Karpas-422 (cell line): ENCODE data around the gene RBX1. TPM values are rescaled to one million over a fixed set of nuclear protein-coding genes. Genes with fewer than 3 reads are reported as not detected.

Source experiments
- DNase-seq: peaks from one replicate; pipeline ENCODE4 v3.0.0-alpha.2; 2015
- H2AFZ ChIP-seq: fragments of 200-600 bp; sonication (generic); 2 replicates; pipeline ENCODE4 v1.6.1; 2014; ENCODE audit warnings: antibody characterized with exemption, low read length, mixed read lengths
- H3K27ac ChIP-seq: fragments of 200-600 bp; sonication (generic); 2 replicates; pipeline ENCODE4 v1.5.1; 2014; ENCODE audit warnings: mild to moderate bottlenecking, low read length, moderate library complexity
- H3K27me3 ChIP-seq: fragments of 200-600 bp; sonication (generic); 2 replicates; pipeline ENCODE4 v1.6.1; 2014; ENCODE audit warnings: low read length, mixed read lengths
- H3K36me3 ChIP-seq: fragments of 200-600 bp; sonication (generic); 2 replicates; pipeline ENCODE4 v1.6.1; 2014; ENCODE audit warnings: low read length, mixed read lengths; ENCODE audit not compliant: insufficient read depth
- H3K4me1 ChIP-seq: fragments of 200-600 bp; sonication (generic); 2 replicates; pipeline ENCODE4 v1.6.1; 2014; ENCODE audit warnings: mild to moderate bottlenecking, low read length, mixed read lengths
- H3K4me2 ChIP-seq: fragments of 200-600 bp; sonication (generic); 2 replicates; pipeline ENCODE4 v1.6.1; 2014; ENCODE audit warnings: low read length, low read depth, mild to moderate bottlenecking; ENCODE audit not compliant: poor library complexity, severe bottlenecking
- H3K4me3 ChIP-seq: fragments of 200-600 bp; sonication (generic); 2 replicates; pipeline ENCODE4 v1.5.1; 2014; ENCODE audit warnings: mild to moderate bottlenecking, antibody characterized with exemption, low read length, mixed read lengths
- H3K79me2 ChIP-seq: fragments of 200-600 bp; sonication (generic); 2 replicates; pipeline ENCODE4 v1.6.1; 2014; ENCODE audit warnings: mild to moderate bottlenecking, low read length, mixed read lengths
- H3K9ac ChIP-seq: fragments of 200-600 bp; sonication (generic); 2 replicates; pipeline ENCODE4 v1.6.0; 2014; ENCODE audit warnings: low read length
- H3K9me2 ChIP-seq: fragments of 200-600 bp; sonication (generic), shearing (Covaris generic); replicated peaks from 2 replicates; pipeline ENCODE4 v1.6.0; 2014; ENCODE audit warnings: mild to moderate bottlenecking, low read length, moderate library complexity; ENCODE audit not compliant: insufficient read depth
- H3K9me3 ChIP-seq: fragments of 300-700, 200-600 bp; sonication (generic); 2 replicates; pipeline ENCODE4 v1.6.1; 2014; ENCODE audit warnings: low read length, mixed read lengths
- H4K20me1 ChIP-seq: fragments of 200-600 bp; sonication (generic); 2 replicates; pipeline ENCODE4 v1.6.1; 2014; ENCODE audit warnings: mild to moderate bottlenecking, antibody characterized with exemption, low read length, low read depth; ENCODE audit not compliant: insufficient read depth
- total RNA-seq: library from RNA; depleted of rRNA; stranded (reverse); fragments of >200 nt; shearing (Covaris generic); gene quantifications from 2 replicates; pipeline ENCODE4 v1.2.3, GENCODE V29; 2014; ENCODE audit warnings: low replicate concordance

The RBX1 gene
- total RNA-seq, 1 experiment from 2014 or later = 86.1 TPM

DNA sequence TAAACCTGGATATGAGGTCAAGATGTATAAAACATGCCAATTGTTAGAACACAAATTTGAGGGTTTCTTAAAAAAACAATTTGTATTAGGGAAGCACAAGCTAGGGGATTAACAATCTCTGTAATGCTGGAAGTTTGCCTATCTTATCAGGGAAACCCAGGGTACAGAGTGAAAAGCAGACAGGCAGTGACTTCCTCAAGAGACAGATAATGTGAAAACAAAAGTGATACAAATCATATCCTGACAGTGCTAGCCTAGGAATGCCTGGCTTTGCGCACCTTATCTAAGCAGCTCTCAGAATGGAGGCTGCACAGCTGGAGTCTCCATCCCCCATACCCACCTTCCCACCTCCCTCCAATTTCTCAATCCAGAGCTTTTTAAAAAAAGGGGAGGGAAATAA lies 22.5 kb upstream of the RBX1 start:
- H3K36me3 ChIP-seq = peaks cover 3% of the 10 kb centered on the region; the same call in 1 of the 2 replicates
- H3K79me2 ChIP-seq = no peaks in the 10 kb centered on the region
- H3K27me3 ChIP-seq = no peaks in the 10 kb centered on the region
- H4K20me1 ChIP-seq = no peaks in the 10 kb centered on the region
- H3K4me3 ChIP-seq = no peak overlapping the region
- no peaks in the 10 kb centered on the region for H3K9me2 ChIP-seq
- no peak overlapping the region for H3K9ac ChIP-seq
- no peak overlapping the region for H3K4me2 ChIP-seq
- H3K27ac ChIP-seq = no peak overlapping the region
- no peaks in the 10 kb centered on the region for H3K9me3 ChIP-seq
- no peak for DNase-seq
- no peak overlapping the region for H2AFZ ChIP-seq
- H3K4me1 ChIP-seq = no peaks in the 10 kb centered on the region

DNA sequence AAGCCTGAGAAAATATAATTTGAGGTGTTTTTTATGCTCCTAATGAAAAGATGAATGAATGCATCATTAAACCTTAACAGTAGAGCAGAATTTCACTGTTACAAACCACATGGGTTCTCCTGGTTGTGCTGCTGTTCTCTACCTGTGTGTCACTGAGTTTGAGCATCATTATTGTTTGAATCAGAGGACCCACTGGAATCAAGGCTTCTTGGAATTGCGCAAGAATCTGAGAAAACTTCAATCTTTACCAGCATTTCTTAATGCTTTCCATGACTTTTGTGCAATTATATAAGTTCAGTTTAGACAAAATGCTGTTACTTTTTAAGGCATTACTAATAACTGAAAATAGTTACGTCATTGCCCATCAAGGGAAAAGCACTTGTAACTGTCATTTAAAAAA lies 18.8 kb upstream of the RBX1 start:
- Histone ChIP-seq H4K20me1 (no peaks in the 10 kb centered on the region), H3K4me1 (no peaks in the 10 kb centered on the region)
- no peak for DNase-seq

DNA sequence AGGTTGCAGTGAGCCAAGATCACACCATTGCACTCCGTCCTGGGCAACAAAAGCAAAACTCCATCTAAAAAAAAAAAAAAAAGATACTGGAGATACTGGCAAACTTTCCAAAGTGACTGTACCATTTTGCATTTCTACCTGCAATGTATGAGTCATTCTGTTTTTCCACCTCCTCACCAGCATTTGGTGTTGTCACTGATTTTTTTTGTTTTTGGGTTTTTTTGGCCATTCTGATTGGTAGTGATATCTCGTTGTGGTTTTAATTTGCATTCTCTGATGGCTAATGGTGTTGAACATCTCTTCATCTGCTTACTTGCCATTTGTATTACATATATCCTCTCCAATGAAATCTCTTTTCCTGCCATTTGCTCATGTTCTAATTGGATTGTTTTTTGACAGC lies 12.0 kb upstream of the RBX1 start:
- Histone ChIP-seq H3K27me3 (no peaks in the 10 kb centered on the region), H3K9me3 (no peaks in the 10 kb centered on the region), H3K9me2 (no peaks in the 10 kb centered on the region), H3K36me3 (no peaks in the 10 kb centered on the region), H3K4me3 (no peak overlapping the region), H3K27ac (no peak overlapping the region), H4K20me1 (no peaks in the 10 kb centered on the region), H3K79me2 (no peaks in the 10 kb centered on the region), H3K9ac (no peak overlapping the region), H3K4me1 (peaks cover 34% of the 10 kb centered on the region), H3K4me2 (no peak overlapping the region), H2AFZ (no peak overlapping the region)
- DNase-seq = peak; percentile 55

More for the DNA sequence above, 18.8 kb upstream of the RBX1 start:
- no peaks in the 10 kb centered on the region for H3K27me3 ChIP-seq
- no peak overlapping the region for H3K9ac ChIP-seq
- no peaks in the 10 kb centered on the region for H3K9me2 ChIP-seq
- H3K4me3 ChIP-seq = no peak overlapping the region
- H3K4me2 ChIP-seq = no peak overlapping the region
- H3K9me3 ChIP-seq = no peaks in the 10 kb centered on the region
- H2AFZ ChIP-seq = no peak overlapping the region
- H3K27ac ChIP-seq = no peak overlapping the region
- peaks cover 3% of the 10 kb centered on the region; the same call in 1 of the 2 replicates for H3K36me3 ChIP-seq
- no peaks in the 10 kb centered on the region for H3K79me2 ChIP-seq

DNA sequence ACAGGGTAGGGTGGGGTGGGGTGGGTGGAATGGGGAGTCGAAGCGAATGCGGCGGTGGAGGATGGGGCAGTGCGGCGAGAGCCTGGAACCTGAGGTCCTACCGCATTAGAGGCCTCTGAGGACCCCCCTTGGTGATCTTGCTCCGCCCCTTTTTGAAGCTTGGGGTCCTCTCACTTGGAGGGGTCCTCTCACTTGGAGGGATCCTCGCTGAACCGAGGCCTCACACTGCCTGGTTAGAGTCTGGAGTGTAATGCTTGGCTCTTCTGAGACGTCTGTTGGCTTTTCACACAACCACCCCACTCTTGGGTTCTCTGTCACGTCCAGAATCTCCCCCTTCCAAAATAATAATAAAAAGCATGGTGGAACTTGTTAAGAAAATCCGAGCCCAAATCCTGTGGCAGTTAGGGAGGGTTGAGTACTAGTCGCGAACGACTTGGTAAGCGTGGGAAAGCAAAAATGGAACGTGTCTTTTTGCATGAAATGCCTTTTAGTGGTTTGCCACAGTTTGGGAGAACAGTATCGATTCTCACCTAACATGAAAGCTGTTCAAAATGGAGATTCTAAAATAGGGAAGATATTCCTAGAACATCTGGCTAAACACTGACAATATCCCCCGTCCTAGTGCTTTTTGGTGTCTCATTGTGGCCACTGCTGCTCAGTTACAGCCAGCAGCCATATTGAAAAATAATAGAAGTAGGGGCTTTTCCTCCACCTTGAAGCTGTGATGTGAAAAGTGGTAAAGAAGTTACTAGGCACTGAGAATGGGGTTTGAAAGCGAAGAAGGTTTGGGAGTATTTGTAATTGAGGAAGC lies 822 bp downstream of the RBX1 start:
- no peaks in the 10 kb centered on the region for H3K27me3 ChIP-seq
- peak overlapping the region; percentile 87 for H3K9ac ChIP-seq
- H3K4me2 ChIP-seq = peak overlapping the region; percentile 80
- H3K9me3 ChIP-seq = no peaks in the 10 kb centered on the region
- peak overlapping the region; percentile 67 for H3K27ac ChIP-seq
- no peak overlapping the region for H2AFZ ChIP-seq
- no peaks in the 10 kb centered on the region for H4K20me1 ChIP-seq
- peaks cover 33% of the 10 kb centered on the region for H3K36me3 ChIP-seq
- peaks cover 21% of the 10 kb centered on the region for H3K4me1 ChIP-seq
- peak; percentile 65 for DNase-seq
- peak overlapping the region; percentile 94 for H3K4me3 ChIP-seq
- no peaks in the 10 kb centered on the region for H3K9me2 ChIP-seq
- H3K79me2 ChIP-seq = peaks cover 49% of the 10 kb centered on the region

DNA sequence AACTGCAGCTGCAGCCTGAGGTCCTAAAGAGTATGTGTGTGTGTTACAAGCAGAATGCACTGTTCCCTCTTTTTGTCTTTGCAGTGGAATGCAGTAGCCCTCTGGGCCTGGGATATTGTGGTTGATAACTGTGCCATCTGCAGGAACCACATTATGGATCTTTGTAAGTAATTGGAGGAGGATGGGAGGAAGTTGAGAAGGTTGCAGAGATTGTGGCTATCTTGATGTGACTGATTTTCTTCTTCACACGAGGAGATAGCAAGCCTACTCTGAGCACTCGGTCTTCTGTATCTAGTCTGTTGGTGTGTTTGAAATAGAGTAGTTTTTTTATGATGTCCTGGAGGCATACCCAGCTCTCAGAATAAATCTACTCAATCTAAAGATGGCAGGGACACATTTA lies 2.3 kb downstream of the RBX1 start:
- no peak overlapping the region for H2AFZ ChIP-seq

DNA sequence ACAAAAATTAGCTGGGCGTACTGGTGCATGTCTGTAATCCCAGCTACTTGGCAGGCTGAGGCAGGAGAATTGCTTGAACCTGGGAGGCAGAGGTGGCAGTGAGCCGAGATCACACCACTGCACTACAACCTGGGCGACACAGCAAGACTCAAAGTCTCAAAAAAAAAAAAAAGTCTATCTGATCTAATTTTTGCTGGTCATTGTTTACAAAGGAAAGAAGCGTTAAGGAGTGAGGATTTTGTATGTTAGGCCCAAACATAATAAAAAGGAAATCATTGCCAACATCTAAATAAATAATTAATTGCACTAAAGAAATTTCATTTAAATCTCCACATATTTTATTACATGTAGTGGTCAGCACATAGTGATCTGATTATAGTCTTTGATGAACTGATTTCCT lies 2.9 kb downstream of the RBX1 start:
- Histone ChIP-seq H3K79me2 (peaks cover 65% of the 10 kb centered on the region), H3K4me1 (peaks cover 21% of the 10 kb centered on the region), H3K36me3 (peaks cover 33% of the 10 kb centered on the region), H3K9me3 (no peaks in the 10 kb centered on the region), H3K9ac (no peak overlapping the region), H2AFZ (no peak overlapping the region), H3K4me3 (no peak overlapping the region), H4K20me1 (no peaks in the 10 kb centered on the region), H3K27ac (no peak overlapping the region), H3K9me2 (no peaks in the 10 kb centered on the region), H3K27me3 (no peaks in the 10 kb centered on the region), H3K4me2 (no peak overlapping the region)
- no peak for DNase-seq

More for the DNA sequence above, 2.3 kb downstream of the RBX1 start:
- Histone ChIP-seq H3K27me3 (no peaks in the 10 kb centered on the region), H3K4me1 (peaks cover 21% of the 10 kb centered on the region), H3K4me2 (peak overlapping the region; percentile 30), H3K9ac (no peak overlapping the region), H3K9me3 (no peaks in the 10 kb centered on the region), H3K9me2 (no peaks in the 10 kb centered on the region), H4K20me1 (no peaks in the 10 kb centered on the region), H3K36me3 (peaks cover 33% of the 10 kb centered on the region), H3K27ac (no peak overlapping the region), H3K4me3 (no peak overlapping the region), H3K79me2 (peaks cover 59% of the 10 kb centered on the region)
- DNase-seq = no peak

DNA sequence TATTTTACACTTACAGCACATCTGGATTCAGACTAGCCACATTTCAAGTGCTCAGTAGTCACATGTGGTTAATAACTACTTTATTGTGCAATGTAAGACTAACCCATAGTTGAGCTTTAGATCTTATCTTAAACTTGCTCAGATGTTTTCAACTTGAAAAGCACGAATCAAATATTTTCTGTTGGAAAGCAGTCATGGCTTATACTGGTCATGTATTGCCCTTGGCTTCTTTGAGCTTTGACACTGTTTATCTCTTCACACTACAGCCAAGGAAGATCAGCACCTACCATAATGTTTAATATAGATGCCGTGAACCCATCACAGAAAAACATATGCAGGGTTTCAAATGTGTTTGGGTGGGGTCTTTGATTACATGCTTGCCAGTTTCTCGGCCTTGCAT lies 4.4 kb downstream of the RBX1 start:
- Histone ChIP-seq H4K20me1 (0 out of 2 replicates have a peak, but pooled peaks cover 4% of the 10 kb centered on the region), H3K4me3 (no peak overlapping the region), H3K4me1 (peaks cover 16% of the 10 kb centered on the region), H3K27me3 (no peaks in the 10 kb centered on the region), H3K79me2 (peaks cover 78% of the 10 kb centered on the region), H3K4me2 (no peak overlapping the region), H3K36me3 (peaks cover 33% of the 10 kb centered on the region), H3K9ac (no peak overlapping the region), H2AFZ (no peak overlapping the region), H3K27ac (no peak overlapping the region), H3K9me3 (no peaks in the 10 kb centered on the region), H3K9me2 (no peaks in the 10 kb centered on the region)
- DNase-seq = no peak

DNA sequence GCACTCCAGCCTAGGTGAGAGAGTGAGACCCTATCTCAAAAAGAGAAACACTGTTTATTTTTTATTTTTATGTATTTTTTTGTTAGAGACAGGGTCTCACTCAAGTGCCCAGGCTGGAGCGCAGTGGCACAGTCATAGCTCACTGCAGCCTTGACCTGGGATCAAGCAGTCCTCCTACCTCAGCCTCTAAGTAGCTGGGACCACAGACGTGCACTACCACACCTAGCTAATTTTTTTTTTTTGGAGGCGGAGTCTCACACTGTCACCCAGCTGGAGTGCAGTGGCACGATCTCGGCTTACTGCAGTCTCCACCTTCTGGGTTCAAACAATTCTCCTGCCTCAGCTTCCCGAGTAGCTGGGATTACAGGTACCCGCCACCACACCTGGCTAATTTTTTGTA lies 6.4 kb downstream of the RBX1 start:
- Histone ChIP-seq H3K9me3 (no peaks in the 10 kb centered on the region), H3K4me2 (no peak overlapping the region), H3K9me2 (no peaks in the 10 kb centered on the region), H3K4me1 (peaks cover 11% of the 10 kb centered on the region), H3K9ac (no peak overlapping the region), H2AFZ (no peak overlapping the region), H3K79me2 (peaks cover 81% of the 10 kb centered on the region), H3K27me3 (no peaks in the 10 kb centered on the region), H3K36me3 (peaks cover 38% of the 10 kb centered on the region), H3K27ac (no peak overlapping the region), H3K4me3 (no peak overlapping the region), H4K20me1 (0 out of 2 replicates have a peak, but pooled peaks cover 4% of the 10 kb centered on the region)
- no peak for DNase-seq
